HEK293T (cell line): Measurements from ENCODE around the gene CYP46A1.

Experiments
- CTCF ChIA-PET: fragments of 350-600 bp; formaldehyde crosslinking; extraction: SDS; loops from one replicate; lab custom pipeline; 2021; ENCODE audit warnings: antibody characterized with exemption, inconsistent platforms; lab: Yijun Ruan, JAX
- POLR2A ChIA-PET: fragments of 350-600 bp; formaldehyde crosslinking; extraction: SDS; loops from one replicate; lab custom pipeline; 2020; ENCODE audit warnings: antibody characterized with exemption, inconsistent platforms; lab: Yijun Ruan, JAX
- DNase-seq: peaks from one replicate; pipeline ENCODE4 v3.0.0; 2012; ENCODE audit warnings: mixed read lengths; ENCODE audit errors: extremely low spot score
- ARNT ChIP-seq: fragments of 450-650 bp; IDR thresholded peaks from 2 replicates; pipeline ENCODE4 v1.6.1; 2017; ENCODE audit warnings: mild to moderate bottlenecking
- BHLHE40 ChIP-seq: fragments of 450-650 bp; IDR thresholded peaks from 2 replicates; pipeline ENCODE4 v1.6.1; 2016; ENCODE audit warnings: mild to moderate bottlenecking, moderate library complexity, borderline replicate concordance
- CTBP1 ChIP-seq: fragments of 450-650 bp; IDR thresholded peaks from 2 replicates; pipeline ENCODE4 v1.6.1; 2016; ENCODE audit warnings: borderline replicate concordance
- ELF4 ChIP-seq: fragments of 450-650 bp; IDR thresholded peaks from 2 replicates; pipeline ENCODE4 v1.6.1; 2017; ENCODE audit warnings: antibody characterized with exemption
- FOXA1 ChIP-seq: fragments of 450-650 bp; IDR thresholded peaks from 2 replicates; pipeline ENCODE4 v1.6.1; 2016; ENCODE audit warnings: mild to moderate bottlenecking
- FOXK2 ChIP-seq: fragments of 450-650 bp; IDR thresholded peaks from 2 replicates; pipeline ENCODE4 v1.6.1; 2016; ENCODE audit warnings: mild to moderate bottlenecking
- FOXM1 ChIP-seq: fragments of 450-650 bp; IDR thresholded peaks from 2 replicates; pipeline ENCODE4 v1.6.1; 2017; ENCODE audit warnings: mild to moderate bottlenecking, borderline replicate concordance
- HDGF ChIP-seq: fragments of 450-650 bp; IDR thresholded peaks from 2 replicates; pipeline ENCODE4 v1.6.1; 2017; ENCODE audit warnings: antibody characterized with exemption, borderline replicate concordance
- L3MBTL2 ChIP-seq: fragments of 450-650 bp; conservative IDR thresholded peaks from 2 replicates; pipeline ENCODE4 v1.6.1; 2016; ENCODE audit warnings: mild to moderate bottlenecking
- LEF1 ChIP-seq: fragments of 450-650 bp; IDR thresholded peaks from 2 replicates; pipeline ENCODE4 v1.6.1; 2017; ENCODE audit warnings: mild to moderate bottlenecking, borderline replicate concordance
- NFRKB ChIP-seq: fragments of 450-650 bp; IDR thresholded peaks from 2 replicates; pipeline ENCODE4 v1.6.1; 2016; ENCODE audit warnings: mild to moderate bottlenecking, moderate library complexity
- PKNOX1 ChIP-seq: fragments of 450-650 bp; IDR thresholded peaks from 2 replicates; pipeline ENCODE4 v1.6.1; 2016
- SP1 ChIP-seq: fragments of 450-650 bp; IDR thresholded peaks from 2 replicates; pipeline ENCODE4 v1.6.1; 2017
- SUZ12 ChIP-seq: fragments of 450-650 bp; IDR thresholded peaks from 2 replicates; pipeline ENCODE4 v1.6.1; 2016; ENCODE audit warnings: mild to moderate bottlenecking
- TARDBP ChIP-seq: fragments of 450-650 bp; IDR thresholded peaks from 2 replicates; pipeline ENCODE4 v1.6.1; 2016
- ZNF384 ChIP-seq: fragments of 450-650 bp; IDR thresholded peaks from 2 replicates; pipeline ENCODE4 v1.6.1; 2016

CYP46A1 gene

GRCh38 chr14:99668307-99669295 lies 15.5 kb upstream of the CYP46A1 start:
- CTCF ChIA-PET: interaction anchor here (0.6 to 1.5 kb wide), 4 partner anchors 13 to 144 kb away, joined by 3 to 5 read pairs (median 4); no protein-coding TSS in a partner anchor

GRCh38 chr14:99670361-99671234 lies 13.5 kb upstream of the CYP46A1 start:
- DNase-seq: no peak
- POLR2A ChIA-PET: interaction anchor here (2.2 kb wide), 1 partner anchor 13 kb away, joined by 7 read pairs; the partner anchor contains the start of gene CYP46A1
- CTCF ChIA-PET: no interaction called here
- TF ChIP-seq ELF4 (no peak), FOXK2 (no peak), CTBP1 (no peak), SP1 (no peak), L3MBTL2 (no peak), ARNT (no peak), LEF1 (no peak), PKNOX1 (no peak), ZNF384 (no peak), BHLHE40 (no peak)

More at GRCh38 chr14:99668307-99669295, 15.5 kb upstream of the CYP46A1 start:
- POLR2A ChIA-PET: interaction anchor here (0.8 to 2.2 kb wide), 2 partner anchors 10 to 15 kb away, joined by 3 to 7 read pairs; partner anchors contain the start of gene CYP46A1
- no peak for DNase-seq
- TF ChIP-seq BHLHE40 (no peak), ELF4 (no peak), L3MBTL2 (no peak), PKNOX1 (no peak), HDGF (no peak), TARDBP (no peak), FOXA1 (no peak), SUZ12 (no peak), ARNT (no peak), LEF1 (no peak), FOXK2 (no peak), NFRKB (no peak), FOXM1 (no peak), ZNF384 (no peak)

- POLR2A ChIA-PET: no interaction called here
- no peak for DNase-seq
- CTCF ChIA-PET: no interaction called here
- TF ChIP-seq ZNF384 (no peak), CTBP1 (no peak), ELF4 (no peak), SP1 (no peak), L3MBTL2 (no peak), HDGF (no peak), BHLHE40 (no peak), FOXM1 (no peak), FOXK2 (no peak), ARNT (no peak), TARDBP (no peak), SUZ12 (no peak), LEF1 (no peak)
Measured at GRCh38 chr14:99671235-99672224, 12.6 kb upstream of the CYP46A1 start.

GRCh38 chr14:99672506-99673304 lies 11.4 kb upstream of the CYP46A1 start:
- CTCF ChIA-PET: no interaction called here
- POLR2A ChIA-PET: no interaction called here
- TF ChIP-seq FOXM1 (no peak), NFRKB (no peak), PKNOX1 (no peak), CTBP1 (no peak), SUZ12 (no peak), FOXK2 (no peak), TARDBP (no peak)

More at GRCh38 chr14:99672506-99673304, 11.4 kb upstream of the CYP46A1 start:
- no peak for DNase-seq
